Measurements from ENCODE around the gene ZFHX2.

GRCh38 chr14:23514644-23514957 is 37.0 kb downstream of the ZFHX2 start:
- TF ChIP-seq TEAD4 (IDR thresholded peaks at IDR 0.05) (no peak), TCF12 (IDR thresholded peaks at IDR 0.05; ENCODE audit: low read depth) (no peak), TAF1 (IDR thresholded peaks at IDR 0.05; ENCODE audit: low read depth) (no peak), YY1 (IDR thresholded peaks at IDR 0.05; ENCODE audit: low read depth) (no peak), CREB1 (IDR thresholded peaks at IDR 0.05; ENCODE audit: low read depth) (no peak), EP300 (IDR thresholded peaks at IDR 0.05; ENCODE audit: borderline replicate concordance) (no peak), REST (IDR thresholded peaks at IDR 0.05; ENCODE audit: low read depth) (no peak), NFIC (IDR thresholded peaks at IDR 0.05) (no peak), FOXM1 (IDR thresholded peaks at IDR 0.05; ENCODE audit: borderline replicate concordance, low read depth) (no peak), EGR1 (IDR thresholded peaks at IDR 0.05) (no peak)
- TF ChIP-seq, protein P1, sequence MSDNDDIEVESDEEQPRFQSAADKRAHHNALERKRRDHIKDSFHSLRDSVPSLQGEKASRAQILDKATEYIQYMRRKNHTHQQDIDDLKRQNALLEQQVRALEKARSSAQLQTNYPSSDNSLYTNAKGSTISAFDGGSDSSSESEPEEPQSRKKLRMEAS (IDR thresholded peaks at IDR 0.05): no peak
